Mesendoderm (in vitro differentiated cells): ENCODE measurements around the gene SLC37A3.

Experiments
- DNase-seq: peaks from one replicate; pipeline ENCODE4 v3.0.0; 2013
- H2AK5ac ChIP-seq: 2 replicates; pipeline ENCODE4 v1.6.1; 2013; ENCODE audit warnings: low read length, inconsistent platforms
- H2BK120ac ChIP-seq: 2 replicates; pipeline ENCODE4 v1.6.1; 2013; ENCODE audit warnings: low read depth, mild to moderate bottlenecking, low read length, moderate library complexity, mixed read lengths
- H2BK15ac ChIP-seq: replicated peaks from 2 replicates; pipeline ENCODE4 v1.6.1; 2013; ENCODE audit warnings: low read depth, mild to moderate bottlenecking, moderate library complexity
- H2BK5ac ChIP-seq: 2 replicates; pipeline ENCODE4 v1.6.1; 2013; ENCODE audit warnings: low read length, inconsistent platforms
- H3K18ac ChIP-seq: 2 replicates; pipeline ENCODE4 v1.6.1; 2013; ENCODE audit warnings: mild to moderate bottlenecking, low read length, mixed read lengths
- H3K23ac ChIP-seq: one replicate; pipeline ENCODE4 v1.6.1; 2013; ENCODE audit warnings: low read length
- H3K27ac ChIP-seq: 2 replicates; pipeline ENCODE4 v1.5.1; 2013; ENCODE audit warnings: low read depth, mild to moderate bottlenecking, inconsistent platforms, low read length, moderate library complexity
- H3K27me3 ChIP-seq: 2 replicates; pipeline ENCODE4 v1.6.1; 2013; ENCODE audit warnings: low read length, control low read depth, mild to moderate bottlenecking, inconsistent platforms; ENCODE audit not compliant: insufficient read depth, poor library complexity
- H3K36me3 ChIP-seq: 2 replicates; pipeline ENCODE4 v1.6.1; 2013; ENCODE audit warnings: low read length, inconsistent platforms; ENCODE audit not compliant: control insufficient read depth, insufficient read depth
- H3K4ac ChIP-seq: one replicate; pipeline ENCODE4 v1.6.1; 2013; ENCODE audit warnings: low read depth, mild to moderate bottlenecking, low read length, moderate library complexity
- H3K4me1 ChIP-seq: 2 replicates; pipeline ENCODE4 v1.6.1; 2013; ENCODE audit warnings: low read depth, low read length, inconsistent platforms; ENCODE audit not compliant: control insufficient read depth
- H3K4me2 ChIP-seq: 2 replicates; pipeline ENCODE4 v1.6.1; 2013; ENCODE audit warnings: low read length
- H3K4me3 ChIP-seq: 2 replicates; pipeline ENCODE4 v1.5.1; 2013; ENCODE audit warnings: mild to moderate bottlenecking, low read length
- H3K56ac ChIP-seq: one replicate; pipeline ENCODE4 v1.6.1; 2013; ENCODE audit warnings: low read length
- H3K79me1 ChIP-seq: 2 replicates; pipeline ENCODE4 v1.6.1; 2013; ENCODE audit warnings: low read length, inconsistent platforms
- H3K79me2 ChIP-seq: 2 replicates; pipeline ENCODE4 v1.6.1; 2013; ENCODE audit warnings: mild to moderate bottlenecking, low read length; ENCODE audit not compliant: control insufficient read depth, insufficient read depth
- H3K9ac ChIP-seq: 2 replicates; pipeline ENCODE4 v1.6.1; 2013; ENCODE audit warnings: low read length, inconsistent platforms
- H4K5ac ChIP-seq: one replicate; pipeline ENCODE4 v1.6.1; 2013; ENCODE audit warnings: low read length
- H4K8ac ChIP-seq: one replicate; pipeline ENCODE4 v1.6.1; 2013; ENCODE audit warnings: low read depth, mild to moderate bottlenecking, control low read depth, low read length, moderate library complexity
- WGBS: extraction: QIAGEN DNeasy Blood & Tissue Kit; methylation state at CpG from one replicate; pipeline ENCODE4 v1.1.7; 2013; ENCODE audit warnings: low lambda C conversion rate, missing lambda C conversion rate; ENCODE audit not compliant: insufficient coverage; ENCODE audit errors: extremely low coverage; 5-methylcytosine and 5-hydroxymethylcytosine counted together

The SLC37A3 gene

GRCh38 chr7:140439359-140439758 is 41.0 kb upstream of the SLC37A3 start:
- no peak for DNase-seq
- Histone ChIP-seq H3K23ac (no peak overlapping the region), H3K18ac (no peak overlapping the region), H4K8ac (no peak overlapping the region), H3K27me3 (no peaks in the 10 kb centered on the region), H3K9ac (no peak overlapping the region), H4K5ac (no peak overlapping the region), H3K4me3 (no peak overlapping the region), H3K79me1 (no peaks in the 10 kb centered on the region), H3K27ac (no peak overlapping the region), H3K4me2 (no peak overlapping the region), H2BK120ac (no peak overlapping the region), H2AK5ac (no peak overlapping the region), H2BK15ac (no peak overlapping the region), H3K4me1 (no peaks in the 10 kb centered on the region), H3K56ac (no peak overlapping the region), H3K36me3 (no peaks in the 10 kb centered on the region), H3K79me2 (no peaks in the 10 kb centered on the region), H2BK5ac (no peak overlapping the region), H3K4ac (no peak overlapping the region)
- WGBS, result no CpG with 5 or more reads among the region's 3 CpGs

GRCh38 chr7:140435252-140435895 is 37.0 kb upstream of the SLC37A3 start:
- H3K9ac ChIP-seq, result no peak overlapping the region
- no CpG with 5 or more reads among the region's 51 CpGs for WGBS

GRCh38 chr7:140433396-140433795 is 35.1 kb upstream of the SLC37A3 start:
- H2BK15ac ChIP-seq, result no peak overlapping the region
- H3K56ac ChIP-seq, result no peak overlapping the region
- H3K79me1 ChIP-seq, result no peaks in the 10 kb centered on the region
- H3K79me2 ChIP-seq, result no peaks in the 10 kb centered on the region
- H3K18ac ChIP-seq, result no peak overlapping the region
- DNase-seq, result no peak
- no peak overlapping the region for H2AK5ac ChIP-seq
- no CpG with 5 or more reads among the region's 3 CpGs for WGBS
- H3K4me2 ChIP-seq, result no peak overlapping the region
- H3K9ac ChIP-seq, result no peak overlapping the region
- H3K23ac ChIP-seq, result no peak overlapping the region
- H3K4me1 ChIP-seq, result no peaks in the 10 kb centered on the region
- H2BK5ac ChIP-seq, result no peak overlapping the region
- H3K4me3 ChIP-seq, result no peak overlapping the region
- no peak overlapping the region for H3K27ac ChIP-seq
- no peak overlapping the region for H4K8ac ChIP-seq
- no peak overlapping the region for H3K4ac ChIP-seq
- no peaks in the 10 kb centered on the region for H3K27me3 ChIP-seq
- no peak overlapping the region for H4K5ac ChIP-seq
- no peak overlapping the region for H2BK120ac ChIP-seq
- no peaks in the 10 kb centered on the region for H3K36me3 ChIP-seq

More at GRCh38 chr7:140435252-140435895, 37.0 kb upstream of the SLC37A3 start:
- DNase-seq, result no peak
- no peaks in the 10 kb centered on the region for H3K27me3 ChIP-seq
- H3K4me3 ChIP-seq, result no peak overlapping the region
- H2BK5ac ChIP-seq, result no peak overlapping the region
- no peak overlapping the region for H3K23ac ChIP-seq
- no peaks in the 10 kb centered on the region for H3K36me3 ChIP-seq
- no peaks in the 10 kb centered on the region for H3K79me2 ChIP-seq
- no peak overlapping the region for H3K56ac ChIP-seq
- H2BK15ac ChIP-seq, result no peak overlapping the region
- H4K5ac ChIP-seq, result no peak overlapping the region
- no peak overlapping the region for H4K8ac ChIP-seq
- no peak overlapping the region for H3K4me2 ChIP-seq
- H3K4ac ChIP-seq, result no peak overlapping the region
- H2BK120ac ChIP-seq, result no peak overlapping the region
- H3K18ac ChIP-seq, result no peak overlapping the region
- H3K27ac ChIP-seq, result no peak overlapping the region
- H3K79me1 ChIP-seq, result no peaks in the 10 kb centered on the region
- H2AK5ac ChIP-seq, result no peak overlapping the region
- H3K4me1 ChIP-seq, result no peaks in the 10 kb centered on the region

GRCh38 chr7:140426130-140426529 is 27.8 kb upstream of the SLC37A3 start:
- Histone ChIP-seq H3K4me2 (no peak overlapping the region), H3K4me3 (no peak overlapping the region), H3K23ac (no peak overlapping the region), H4K5ac (no peak overlapping the region), H3K4me1 (no peaks in the 10 kb centered on the region), H2BK120ac (no peak overlapping the region), H3K56ac (no peak overlapping the region), H3K79me2 (no peaks in the 10 kb centered on the region), H3K36me3 (no peaks in the 10 kb centered on the region), H3K27ac (no peak overlapping the region), H3K4ac (no peak overlapping the region), H2BK5ac (no peak overlapping the region), H3K27me3 (no peaks in the 10 kb centered on the region), H3K18ac (no peak overlapping the region), H3K9ac (no peak overlapping the region), H2AK5ac (no peak overlapping the region), H4K8ac (no peak overlapping the region), H3K79me1 (no peaks in the 10 kb centered on the region), H2BK15ac (no peak overlapping the region)
- WGBS, result no CpG with 5 or more reads among the region's 6 CpGs
- no peak for DNase-seq

GRCh38 chr7:140425718-140426117 is 27.4 kb upstream of the SLC37A3 start:
- no peak overlapping the region for H2BK5ac ChIP-seq
- no peak overlapping the region for H2BK15ac ChIP-seq
- H3K4ac ChIP-seq, result no peak overlapping the region
- no peak overlapping the region for H3K27ac ChIP-seq
- H4K8ac ChIP-seq, result no peak overlapping the region
- no peaks in the 10 kb centered on the region for H3K79me2 ChIP-seq
- H3K79me1 ChIP-seq, result no peaks in the 10 kb centered on the region
- H3K27me3 ChIP-seq, result no peaks in the 10 kb centered on the region
- H3K4me1 ChIP-seq, result no peaks in the 10 kb centered on the region
- DNase-seq, result no peak
- H3K56ac ChIP-seq, result no peak overlapping the region
- H3K4me3 ChIP-seq, result no peak overlapping the region
- no peak overlapping the region for H3K9ac ChIP-seq
- no peak overlapping the region for H3K18ac ChIP-seq
- no peak overlapping the region for H2AK5ac ChIP-seq
- H2BK120ac ChIP-seq, result no peak overlapping the region
- H3K23ac ChIP-seq, result no peak overlapping the region
- H4K5ac ChIP-seq, result no peak overlapping the region
- WGBS, result no CpG with 5 or more reads among the region's 12 CpGs
- no peak overlapping the region for H3K4me2 ChIP-seq
- no peaks in the 10 kb centered on the region for H3K36me3 ChIP-seq

- Histone ChIP-seq H3K79me2 (no peaks in the 10 kb centered on the region), H3K23ac (no peak overlapping the region), H3K4ac (no peak overlapping the region), H2BK120ac (no peak overlapping the region), H3K9ac (no peak overlapping the region), H3K27ac (no peak overlapping the region), H3K4me2 (no peak overlapping the region), H4K5ac (no peak overlapping the region), H3K18ac (no peak overlapping the region), H2BK5ac (no peak overlapping the region), H3K79me1 (no peaks in the 10 kb centered on the region), H2BK15ac (no peak overlapping the region), H3K27me3 (no peaks in the 10 kb centered on the region), H3K4me3 (no peak overlapping the region), H3K36me3 (no peaks in the 10 kb centered on the region), H3K4me1 (no peaks in the 10 kb centered on the region), H2AK5ac (no peak overlapping the region), H4K8ac (no peak overlapping the region), H3K56ac (no peak overlapping the region)
- WGBS, result no CpG with 5 or more reads among the region's 3 CpGs
- no peak for DNase-seq
Observed at GRCh38 chr7:140423501-140423900, 25.2 kb upstream of the SLC37A3 start.
